Measurements from ENCODE around the gene ZNF784. TPM values are rescaled to one million over a fixed set of nuclear protein-coding genes. Genes with fewer than 3 reads are reported as not detected.

Gene ZNF784
- total and polyA plus RNA-seq, 4 donors = 0.79 to 6.0 (median 3.8) TPM

GRCh38 chr19:55620410-55621204 is 3.8 kb downstream of the ZNF784 start:
- Histone ChIP-seq H3K4me1 (ENCODE audit: control insufficient read depth in 4 of 4, insufficient read depth in 4 of 4, low read length in 3 of 4) (peaks cover 0 to 12% (median 7%) of the 10 kb centered on the region in 4 donors), H3K4me3 (ENCODE audit: low read depth in 1 of 3, low read length in 3 of 3) (no peak overlapping the region), H3K36me3 (ENCODE audit: control insufficient read depth in 4 of 4, insufficient read depth in 3 of 4, low read depth in 1 of 4, low read length in 3 of 4) (peaks cover 0 to 14% (median 11%) of the 10 kb centered on the region in 4 donors), H3K9ac (ENCODE audit: low read depth in 1 of 2, low read length in 2 of 2) (no peak overlapping the region), H3K27me3 (ENCODE audit: control insufficient read depth in 4 of 4, insufficient read depth in 4 of 4, low read length in 3 of 4) (no peaks in the 10 kb centered on the region), H3K27ac (ENCODE audit: low read depth in 1 of 2, low read length in 2 of 2) (no peak overlapping the region), H3K9me3 (ENCODE audit: control insufficient read depth in 4 of 4, low read length in 3 of 4) (no peaks in the 10 kb centered on the region)
- DNase-seq (ENCODE audit: low spot score) = no peak
- 92% methylated on average over 12 of the region's 12 CpGs for WGBS
- TF ChIP-seq TAF1 (conservative IDR thresholded peaks at IDR 0.05) = no peak
- no peak for TF ChIP-seq HNF4G (IDR thresholded peaks at IDR 0.05)

- H3K27me3 ChIP-seq (ENCODE audit: control insufficient read depth in 4 of 4, insufficient read depth in 4 of 4, low read length in 3 of 4) = no peaks in the 10 kb centered on the region
- DNase-seq (ENCODE audit: low spot score) = no peak
- no peaks in the 10 kb centered on the region for H3K9me3 ChIP-seq (ENCODE audit: control insufficient read depth in 4 of 4, low read length in 3 of 4)
- H3K4me1 ChIP-seq (ENCODE audit: control insufficient read depth in 4 of 4, insufficient read depth in 4 of 4, low read length in 3 of 4) = peaks cover 0 to 5% (median 1%) of the 10 kb centered on the region in 4 donors
- WGBS = 72% methylated on average over 3 of the region's 3 CpGs
- H3K4me3 ChIP-seq (ENCODE audit: low read depth in 1 of 3, low read length in 3 of 3) = no peak overlapping the region
- TF ChIP-seq, protein P1, sequence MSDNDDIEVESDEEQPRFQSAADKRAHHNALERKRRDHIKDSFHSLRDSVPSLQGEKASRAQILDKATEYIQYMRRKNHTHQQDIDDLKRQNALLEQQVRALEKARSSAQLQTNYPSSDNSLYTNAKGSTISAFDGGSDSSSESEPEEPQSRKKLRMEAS (IDR thresholded peaks at IDR 0.05) = no peak
- TF ChIP-seq GABPA (IDR thresholded peaks at IDR 0.05 in 1 of 2, conservative IDR thresholded peaks at IDR 0.05 in 1 of 2) = no peak
- no peak for TF ChIP-seq JUND (IDR thresholded peaks at IDR 0.05)
- no peak for TF ChIP-seq TAF1 (conservative IDR thresholded peaks at IDR 0.05)
- TF ChIP-seq RAD21 (IDR thresholded peaks at IDR 0.05) = no peak
- TF ChIP-seq HNF4G (IDR thresholded peaks at IDR 0.05) = no peak
- TF ChIP-seq FOXA2 (IDR thresholded peaks at IDR 0.05) = no peak
- TF ChIP-seq CTCF (IDR thresholded peaks at IDR 0.05; ENCODE audit: low read depth, low read length, missing input control) = no peak
- TF ChIP-seq SP1 (IDR thresholded peaks at IDR 0.05) = no peak
- no peak for TF ChIP-seq YY1 (IDR thresholded peaks at IDR 0.05)
- no peak for TF ChIP-seq HNF4A (conservative IDR thresholded peaks at IDR 0.05)
- TF ChIP-seq EGR1 (IDR thresholded peaks at IDR 0.05; ENCODE audit: low read depth in 2 of 2) = no peak
- TF ChIP-seq, protein P2, sequence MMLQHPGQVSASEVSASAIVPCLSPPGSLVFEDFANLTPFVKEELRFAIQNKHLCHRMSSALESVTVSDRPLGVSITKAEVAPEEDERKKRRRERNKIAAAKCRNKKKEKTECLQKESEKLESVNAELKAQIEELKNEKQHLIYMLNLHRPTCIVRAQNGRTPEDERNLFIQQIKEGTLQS (IDR thresholded peaks at IDR 0.05) = no peak
- no peak for TF ChIP-seq RXRA (IDR thresholded peaks at IDR 0.05)
- TF ChIP-seq, protein P3, sequence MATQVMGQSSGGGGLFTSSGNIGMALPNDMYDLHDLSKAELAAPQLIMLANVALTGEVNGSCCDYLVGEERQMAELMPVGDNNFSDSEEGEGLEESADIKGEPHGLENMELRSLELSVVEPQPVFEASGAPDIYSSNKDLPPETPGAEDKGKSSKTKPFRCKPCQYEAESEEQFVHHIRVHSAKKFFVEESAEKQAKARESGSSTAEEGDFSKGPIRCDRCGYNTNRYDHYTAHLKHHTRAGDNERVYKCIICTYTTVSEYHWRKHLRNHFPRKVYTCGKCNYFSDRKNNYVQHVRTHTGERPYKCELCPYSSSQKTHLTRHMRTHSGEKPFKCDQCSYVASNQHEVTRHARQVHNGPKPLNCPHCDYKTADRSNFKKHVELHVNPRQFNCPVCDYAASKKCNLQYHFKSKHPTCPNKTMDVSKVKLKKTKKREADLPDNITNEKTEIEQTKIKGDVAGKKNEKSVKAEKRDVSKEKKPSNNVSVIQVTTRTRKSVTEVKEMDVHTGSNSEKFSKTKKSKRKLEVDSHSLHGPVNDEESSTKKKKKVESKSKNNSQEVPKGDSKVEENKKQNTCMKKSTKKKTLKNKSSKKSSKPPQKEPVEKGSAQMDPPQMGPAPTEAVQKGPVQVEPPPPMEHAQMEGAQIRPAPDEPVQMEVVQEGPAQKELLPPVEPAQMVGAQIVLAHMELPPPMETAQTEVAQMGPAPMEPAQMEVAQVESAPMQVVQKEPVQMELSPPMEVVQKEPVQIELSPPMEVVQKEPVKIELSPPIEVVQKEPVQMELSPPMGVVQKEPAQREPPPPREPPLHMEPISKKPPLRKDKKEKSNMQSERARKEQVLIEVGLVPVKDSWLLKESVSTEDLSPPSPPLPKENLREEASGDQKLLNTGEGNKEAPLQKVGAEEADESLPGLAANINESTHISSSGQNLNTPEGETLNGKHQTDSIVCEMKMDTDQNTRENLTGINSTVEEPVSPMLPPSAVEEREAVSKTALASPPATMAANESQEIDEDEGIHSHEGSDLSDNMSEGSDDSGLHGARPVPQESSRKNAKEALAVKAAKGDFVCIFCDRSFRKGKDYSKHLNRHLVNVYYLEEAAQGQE (IDR thresholded peaks at IDR 0.05) = no peak
- no peak for TF ChIP-seq ZBTB33 (IDR thresholded peaks at IDR 0.05)
- TF ChIP-seq NR2F2 (IDR thresholded peaks at IDR 0.05) = no peak
- no peak overlapping the region for H3K9ac ChIP-seq (ENCODE audit: low read depth in 1 of 2, low read length in 2 of 2)
- H3K36me3 ChIP-seq (ENCODE audit: control insufficient read depth in 4 of 4, insufficient read depth in 3 of 4, low read depth in 1 of 4, low read length in 3 of 4) = peaks cover 0 to 20% (median 15%) of the 10 kb centered on the region in 4 donors
- no peak overlapping the region for H3K27ac ChIP-seq (ENCODE audit: low read depth in 1 of 2, low read length in 2 of 2)
Observed at GRCh38 chr19:55619286-55619685, 5.1 kb downstream of the ZNF784 start.
